ENCODE results near the gene ETV6. TPM values are rescaled to one million over a fixed set of nuclear protein-coding genes. Genes with fewer than 3 reads are reported as not detected.

Gene ETV6
- 3.2 to 3.9 TPM (median 3.4 TPM) in 5 replicates for total RNA-seq (2022; extraction: Qiagen RNA extraction)

DNA sequence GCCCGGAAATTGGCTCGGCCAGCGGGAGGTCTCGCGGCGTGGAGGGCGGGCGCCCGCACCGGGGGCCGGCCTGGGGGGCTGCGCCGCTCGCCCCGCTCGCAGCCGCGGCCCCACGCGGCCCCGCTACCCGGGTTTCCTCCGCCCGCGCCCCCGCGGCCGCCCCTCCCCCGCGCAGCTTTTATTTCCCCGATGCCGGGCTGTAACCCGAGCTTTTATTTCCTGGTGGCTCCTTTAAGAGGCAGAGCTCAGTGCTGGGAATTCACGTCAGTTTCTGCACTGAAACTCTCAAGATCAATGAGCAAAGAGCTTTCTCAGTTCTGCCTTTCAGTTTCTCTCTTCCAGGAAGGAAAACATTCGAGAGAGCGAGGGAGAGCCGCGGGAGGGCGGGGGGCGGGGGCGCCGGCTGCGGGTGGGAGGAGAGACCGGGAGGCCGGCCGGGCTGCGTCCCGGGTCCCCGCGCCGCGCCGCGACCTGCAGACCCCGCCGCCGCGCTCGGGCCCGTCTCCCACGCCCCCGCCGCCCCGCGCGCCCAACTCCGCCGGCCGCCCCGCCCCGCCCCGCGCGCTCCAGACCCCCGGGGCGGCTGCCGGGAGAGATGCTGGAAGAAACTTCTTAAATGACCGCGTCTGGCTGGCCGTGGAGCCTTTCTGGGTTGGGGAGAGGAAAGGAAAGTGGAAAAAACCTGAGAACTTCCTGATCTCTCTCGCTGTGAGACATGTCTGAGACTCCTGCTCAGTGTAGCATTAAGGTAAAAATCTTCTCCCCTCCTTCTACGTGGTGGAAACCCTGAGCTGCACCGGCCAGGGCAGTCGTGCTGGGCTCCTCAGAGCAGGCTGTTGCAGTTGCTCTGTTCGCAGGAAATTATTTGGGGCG, at the start of gene ETV6:
Gene ETV6 (plus strand): TSS at position 262 of the 873 bp plus-strand sequence. CDS start 454 bp downstream, at position 716.

